Measurements from ENCODE around the gene PROSER2.

PROSER2 gene

GRCh38 chr10:11869219-11869618 is 46.1 kb downstream of the PROSER2 start:
- DNase-seq (ENCODE audit: low spot score): no peak

- DNase-seq (ENCODE audit: low spot score): no peak
Measured at GRCh38 chr10:11869743-11870460, 46.7 kb downstream of the PROSER2 start.

- no peak for DNase-seq (ENCODE audit: low spot score)
Measured at GRCh38 chr10:11870461-11870780, 47.3 kb downstream of the PROSER2 start.

- no peak for DNase-seq (ENCODE audit: low spot score)
Measured at GRCh38 chr10:11870900-11871400, 47.8 kb downstream of the PROSER2 start.

- no peak for DNase-seq (ENCODE audit: low spot score)
Measured at GRCh38 chr10:11871466-11871865, 48.3 kb downstream of the PROSER2 start.

- DNase-seq (ENCODE audit: low spot score): peak; percentile 82
Measured at GRCh38 chr10:11874568-11875493, 51.7 kb downstream of the PROSER2 start.

GRCh38 chr10:11875494-11876281 is 52.5 kb downstream of the PROSER2 start:
- peak; percentile 75 for DNase-seq (ENCODE audit: low spot score)

- DNase-seq (ENCODE audit: low spot score): no peak
Measured at GRCh38 chr10:11876324-11876723, 53.2 kb downstream of the PROSER2 start.

GRCh38 chr10:11876805-11877590 is 53.8 kb downstream of the PROSER2 start:
- no peak for DNase-seq (ENCODE audit: low spot score)

GRCh38 chr10:11877591-11877905 is 54.4 kb downstream of the PROSER2 start:
- no peak for DNase-seq (ENCODE audit: low spot score)

GRCh38 chr10:11878776-11879175 is 55.6 kb downstream of the PROSER2 start:
- DNase-seq (ENCODE audit: low spot score): no peak

- no peak for DNase-seq (ENCODE audit: low spot score)
Measured at GRCh38 chr10:11879387-11880094, 56.4 kb downstream of the PROSER2 start.

GRCh38 chr10:11880151-11881029 is 57.2 kb downstream of the PROSER2 start:
- peak; percentile 67 for DNase-seq (ENCODE audit: low spot score)

GRCh38 chr10:11881030-11881476 is 57.9 kb downstream of the PROSER2 start:
- no peak for DNase-seq (ENCODE audit: low spot score)

GRCh38 chr10:11881477-11882417 is 58.6 kb downstream of the PROSER2 start:
- DNase-seq (ENCODE audit: low spot score): peak; percentile 80

GRCh38 chr10:11882646-11883375 is 59.7 kb downstream of the PROSER2 start:
- no peak for DNase-seq (ENCODE audit: low spot score)

- no peak for DNase-seq (ENCODE audit: low spot score)
Measured at GRCh38 chr10:11884706-11885423, 61.7 kb downstream of the PROSER2 start.

Data from iPS-NIHi11 (cell line).